GM12878 (cell line): ENCODE data around the gene EHBP1L1. TPM values are rescaled to one million over a fixed set of nuclear protein-coding genes. Genes with fewer than 3 reads are reported as not detected.
A peak's percentile ranks its signal among the peaks of the same experiment; 100 is the strongest.

Experiments
- ATAC-seq: fragments of 200-7000 bp; cut with Tn5 transposase; 3 replicates; pipeline ENCODE4 v1.9.1; 2020; ENCODE audit warnings: mild to moderate bottlenecking, moderate library complexity
- BruUV-seq: library from RNA; stranded (reverse); fragments of 400-500 nt; replicated peaks from 2 replicates; lab custom pipeline; 2021; lab: Mats Ljungman, UMichigan
- CTCF ChIA-PET: fragments of 300-600 bp; sonication (Branson Sonifier 250); formaldehyde crosslinking; extraction: SDS; loops from one replicate; lab custom pipeline; 2021; ENCODE audit warnings: inconsistent platforms; lab: Yijun Ruan, JAX
- POLR2A ChIA-PET: fragments of 350-600 bp; formaldehyde crosslinking; extraction: SDS; loops from one replicate; lab custom pipeline; 2021; ENCODE audit warnings: inconsistent platforms; lab: Charles Lee
- RAD21 ChIA-PET: fragments of 300-600 bp; sonication (Branson Sonifier 250); formaldehyde crosslinking; loops from one replicate; lab custom pipeline; 2023; ENCODE audit warnings: antibody characterized with exemption; ENCODE audit not compliant: unreplicated experiment; lab: Charles Lee
- SMC1A ChIA-PET: fragments of 300-600 bp; sonication (Branson Sonifier 250); formaldehyde crosslinking; loops from one replicate; lab custom pipeline; 2023; ENCODE audit not compliant: unreplicated experiment, uncharacterized antibody; lab: Charles Lee
- DNase-seq: peaks from one replicate; pipeline ENCODE4 v3.0.0-alpha.2; 2011; ENCODE audit warnings: low read depth, low spot score
- FAIRE-seq: peaks from 3 replicates; lab custom pipeline; 2011; peaks lifted over from hg19 to GRCh38; lab: Jason Lieb, UNC
- H2AFZ ChIP-seq: 2 replicates; pipeline ENCODE4 v1.6.0; 2011; ENCODE audit warnings: low read depth, low read length, control low read depth; ENCODE audit not compliant: control insufficient read depth
- H3K27ac ChIP-seq: 2 replicates; pipeline ENCODE4 v1.5.1; 2011; ENCODE audit warnings: control low read depth; ENCODE audit not compliant: control insufficient read depth, insufficient read depth
- H3K27me3 ChIP-seq, 2 experiments: replicated peaks in 1 of 2; 2 replicates each; pipeline versions ENCODE4 v1.6.0 to v1.6.1; 2011; ENCODE audit warnings: low read length in 1 of 2; ENCODE audit not compliant: control insufficient read depth in 2 of 2, insufficient read depth in 2 of 2
- H3K36me3 ChIP-seq, 2 experiments: 2 replicates each; pipeline ENCODE4 v1.5.1; 2011; ENCODE audit warnings: low read length in 1 of 2; ENCODE audit not compliant: control insufficient read depth in 2 of 2, insufficient read depth in 2 of 2
- H3K4me1 ChIP-seq: 2 replicates; pipeline ENCODE4 v1.6.1; 2011; ENCODE audit warnings: mild to moderate bottlenecking, low read length, moderate library complexity, mixed read lengths; ENCODE audit not compliant: control insufficient read depth, insufficient read depth
- H3K4me2 ChIP-seq: 2 replicates; pipeline ENCODE4 v1.6.0; 2011; ENCODE audit warnings: control low read depth; ENCODE audit not compliant: control insufficient read depth, insufficient read depth
- H3K4me3 ChIP-seq: fragments of 200-600 bp; sonication (generic); 2 replicates; pipeline ENCODE4 v1.5.1; 2016
- H3K79me2 ChIP-seq: 2 replicates; pipeline ENCODE4 v1.6.0; 2011; ENCODE audit warnings: low read length; ENCODE audit not compliant: control insufficient read depth, insufficient read depth
- H3K9ac ChIP-seq: 2 replicates; pipeline ENCODE4 v1.8.0; 2011; ENCODE audit warnings: low read length, control low read depth, mixed read lengths; ENCODE audit not compliant: control insufficient read depth, insufficient read depth
- H3K9me3 ChIP-seq: replicated peaks from 3 replicates; pipeline ENCODE4 v1.5.1; 2011; ENCODE audit warnings: mild to moderate bottlenecking, low read length; ENCODE audit not compliant: control insufficient read depth, insufficient read depth
- H4K20me1 ChIP-seq: 2 replicates; pipeline ENCODE4 v1.6.0; 2011; ENCODE audit not compliant: control insufficient read depth, insufficient read depth
- CREB1 ChIP-seq: IDR thresholded peaks from 2 replicates; pipeline ENCODE4 v1.6.1; 2012; ENCODE audit warnings: low read depth, mild to moderate bottlenecking, inconsistent platforms
- E4F1 ChIP-seq: fragments of 450-650 bp; IDR thresholded peaks from 2 replicates; pipeline ENCODE4 v1.6.1; 2018; ENCODE audit warnings: borderline replicate concordance, mild to moderate bottlenecking; ENCODE audit not compliant: partially characterized antibody
- IRF3 ChIP-seq: fragments of 450-650 bp; IDR thresholded peaks from 2 replicates; pipeline ENCODE4 v1.6.1; 2014; ENCODE audit warnings: mild to moderate bottlenecking
- KDM1A ChIP-seq: fragments of 200-600 bp; sonication (generic); IDR thresholded peaks from 2 replicates; pipeline ENCODE4 v1.6.1; 2016; ENCODE audit warnings: borderline replicate concordance
- POLR2A ChIP-seq: IDR thresholded peaks from 2 replicates; pipeline ENCODE4 v1.6.1; 2011; ENCODE audit warnings: low read depth, mild to moderate bottlenecking, low read length
- RAD21 ChIP-seq: IDR thresholded peaks from 2 replicates; pipeline ENCODE4 v1.6.1; 2011; ENCODE audit warnings: mild to moderate bottlenecking, low read depth, low read length, moderate library complexity; ENCODE audit not compliant: insufficient read depth
- RELA ChIP-seq: fragments of 450-650 bp; IDR thresholded peaks from 2 replicates; pipeline ENCODE4 v1.8.0; 2014; ENCODE audit warnings: borderline replicate concordance; ENCODE audit not compliant: partially characterized antibody
- SPI1 ChIP-seq: IDR thresholded peaks from 2 replicates; pipeline ENCODE4 v1.6.1; 2011; ENCODE audit warnings: low read depth, mild to moderate bottlenecking, low read length, moderate library complexity, borderline replicate concordance; ENCODE audit not compliant: insufficient read depth
- WGBS: methylation state at CpG from one replicate; pipeline ENCODE4 v1.1.6; 2016; ENCODE audit warnings: low lambda C conversion rate; ENCODE audit not compliant: insufficient replicate concordance, insufficient coverage; ENCODE audit errors: missing lambda C conversion rate; 5-methylcytosine and 5-hydroxymethylcytosine counted together
- in situ Hi-C: fragments of 300-500 bp; cut with MboI; formaldehyde crosslinking; loops from 9 replicates; pipeline ENCODE4 v1.14.3; 2018; ENCODE audit warnings: mixed read lengths
- intact Hi-C: fragments of 100-400 bp; cut with micrococcal nuclease; formaldehyde crosslinking; loops from one replicate; pipeline ENCODE4 v1.14.2; 2022; ENCODE audit not compliant: unreplicated experiment
- polyA plus RNA-seq, 11 experiments: library from polyadenylated mRNA; depleted of rRNA in 4 of 11; unstranded in 6 of 11; stranded (reverse) in 5 of 11; fragments of >200 nt; fragmentation: Nextera tagmentation in 4 of 11; fragmentation: Illumina TruSeq in 1 of 11; extraction: Ambion mirVana in 4 of 11; extraction: Trizol in 1 of 11; gene quantifications; 1 replicate in 1 of 11; 2 replicates in 10 of 11; pipeline versions ENCODE4 v1.2.1 to v1.2.3, GENCODE V29; 2011 to 2016; ENCODE audit warnings: inconsistent platforms in 2 of 11, missing spikeins in 2 of 11, low read depth in 1 of 11
- total RNA-seq, 4 experiments: library from RNA; depleted of rRNA in 3 of 4; stranded (reverse); fragments of >200 nt in 3 of 4; fragmentation: Illumina TruSeq in 1 of 4; extraction: Trizol in 1 of 4; gene quantifications; 2 replicates each; pipeline versions ENCODE4 v1.2.1 to v1.2.3, GENCODE V29; 2013 to 2021

EHBP1L1 gene
- total and polyA plus RNA-seq, 10 of the 15 experiments (the other 5 are each of a cell fraction or from before 2014, with no cell fraction given), result 0.06 to 99.4 (median 32.7) TPM

- BruUV-seq, result no TSS peak
- FAIRE-seq, result no peak
- Histone ChIP-seq H3K4me2 (no peak overlapping the region), H3K9me3 (no peaks in the 10 kb centered on the region), H3K9ac (no peak overlapping the region), H3K27me3 (no peaks in the 10 kb centered on the region), H3K4me3 (no peak overlapping the region), H3K27ac (no peak overlapping the region), H4K20me1 (no peaks in the 10 kb centered on the region), H3K79me2 (no peaks in the 10 kb centered on the region), H3K36me3 (peaks cover 32 to 42% of the 10 kb centered on the region in 2 experiments), H3K4me1 (no peaks in the 10 kb centered on the region), H2AFZ (no peak overlapping the region)
- in situ Hi-C loops (no loop called here), intact Hi-C loops (loop anchor here (5.0 kb wide), 1 partner anchor 78 kb away; no protein-coding TSS in a partner anchor)
- SMC1A ChIA-PET, result no interaction called here
- no peak for DNase-seq
- CTCF ChIA-PET, result interaction anchor here (0.5 kb wide), 1 partner anchor 255 kb away, joined by 3 read pairs; no protein-coding TSS in a partner anchor
- TF ChIP-seq RELA (no peak), SPI1 (no peak), RAD21 (no peak), IRF3 (no peak)
- POLR2A ChIA-PET, result no interaction called here
- RAD21 ChIA-PET, result no interaction called here
- ATAC-seq, result no peak
- 98% methylated on average over 14 of the region's 14 CpGs for WGBS
Observed at GRCh38 chr11:65629579-65629978, 53.7 kb downstream of the EHBP1L1 start.

DNA sequence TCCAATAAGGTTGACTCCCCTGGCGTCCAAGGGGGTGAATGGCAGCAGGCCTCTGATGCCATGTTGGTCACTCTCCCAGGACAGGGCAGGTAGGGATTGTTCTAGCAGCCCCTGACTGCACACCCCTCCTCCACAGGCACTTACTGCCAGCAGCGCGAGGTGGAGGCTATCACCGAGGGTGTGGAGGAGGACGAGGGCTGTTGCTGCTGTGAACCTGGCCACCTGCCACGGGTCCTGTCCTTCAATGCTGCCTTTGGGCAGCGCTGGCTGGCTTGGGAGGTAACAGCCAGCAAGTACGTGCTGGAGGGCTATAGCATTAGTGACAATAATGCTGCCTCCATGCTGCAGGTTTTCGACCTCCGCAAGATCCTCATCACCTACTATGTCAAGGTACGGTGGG is 54.4 kb downstream of the EHBP1L1 start:
- Histone ChIP-seq H3K4me3 (no peak overlapping the region), H3K9me3 (no peaks in the 10 kb centered on the region), H3K27me3 (no peaks in the 10 kb centered on the region), H3K79me2 (no peaks in the 10 kb centered on the region), H3K4me1 (no peaks in the 10 kb centered on the region), H3K9ac (no peak overlapping the region), H3K27ac (no peak overlapping the region), H4K20me1 (no peaks in the 10 kb centered on the region), H3K4me2 (no peak overlapping the region)
- POLR2A ChIA-PET, result no interaction called here
- BruUV-seq, result no TSS peak
- ATAC-seq, result no peak
- intact Hi-C loops, result no loop called here
- CTCF ChIA-PET, result no interaction called here
- 91% methylated on average over 10 of the region's 11 CpGs for WGBS
- TF ChIP-seq CREB1 (no peak), E4F1 (no peak), KDM1A (no peak), POLR2A (0 out of 2 replicates have a peak, but pooled peaks have one; percentile 42)
- TF ChIP-seq, all 136 proteins: peak for 1
- DNase-seq (no peak), FAIRE-seq (no peak)
- SMC1A ChIA-PET, result no interaction called here
- H2AFZ ChIP-seq, result no peak overlapping the region
- peaks cover 33 to 45% of the 10 kb centered on the region in 2 experiments for H3K36me3 ChIP-seq
- in situ Hi-C loops, result no loop called here
- RAD21 ChIA-PET, result no interaction called here
